Breast epithelium (tissue), 3 donors: ENCODE results near the gene CGA.

Experiments
- CTCF ChIP-seq, 3 donors: fragments of 450-650 bp; IDR thresholded peaks; one replicate each; pipeline ENCODE4 v1.5.1; 2016 to 2017; ENCODE audit warnings: antibody characterized with exemption in 3 of 3, mild to moderate bottlenecking in 3 of 3, moderate library complexity in 3 of 3
- POLR2A ChIP-seq: fragments of 450-650 bp; IDR thresholded peaks from one replicate; pipeline ENCODE4 v1.6.1; 2016; ENCODE audit warnings: antibody characterized with exemption, mild to moderate bottlenecking, moderate library complexity
- POLR2AphosphoS5 ChIP-seq, 3 donors: sonication (generic); formaldehyde crosslinking; IDR thresholded peaks; one replicate each; pipeline ENCODE4 v1.6.1; 2017; ENCODE audit warnings: antibody characterized with exemption in 3 of 3

- TF ChIP-seq CTCF (IDR thresholded peaks at IDR 0.05) (no peak), POLR2A (no peak), POLR2AphosphoS5 (IDR thresholded peaks at IDR 0.05) (no peak)
Measured at GRCh38 chr6:87045521-87046075, 49.3 kb downstream of the CGA start.
